ENCODE data around the gene BHMT2. TPM values are rescaled to one million over a fixed set of nuclear protein-coding genes. Genes with fewer than 3 reads are reported as not detected.

The BHMT2 gene
- total RNA-seq, 1 donor from 2014 or later: 0.76 TPM

DNA sequence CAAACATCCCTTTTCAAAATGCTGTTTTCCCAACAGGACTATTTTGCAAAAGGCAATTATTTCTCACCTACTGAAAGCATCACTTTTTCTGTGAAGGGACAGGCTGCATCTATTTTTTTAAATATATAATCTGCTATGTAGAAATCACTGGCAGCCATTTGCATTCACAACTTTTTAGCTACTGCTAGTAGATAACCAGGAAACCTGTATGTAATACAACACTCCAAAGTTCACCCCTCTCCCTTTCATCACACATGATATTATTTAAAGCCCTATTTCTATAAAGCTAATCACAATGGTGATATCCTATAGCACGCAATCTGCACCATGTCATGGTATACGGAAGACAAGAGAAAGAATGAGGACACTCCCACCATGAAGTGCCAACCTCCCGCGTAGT lies 9.9 kb upstream of the BHMT2 start:
- no peak for DNase-seq (ENCODE audit: extremely low read depth, low read depth, low spot score)

DNA sequence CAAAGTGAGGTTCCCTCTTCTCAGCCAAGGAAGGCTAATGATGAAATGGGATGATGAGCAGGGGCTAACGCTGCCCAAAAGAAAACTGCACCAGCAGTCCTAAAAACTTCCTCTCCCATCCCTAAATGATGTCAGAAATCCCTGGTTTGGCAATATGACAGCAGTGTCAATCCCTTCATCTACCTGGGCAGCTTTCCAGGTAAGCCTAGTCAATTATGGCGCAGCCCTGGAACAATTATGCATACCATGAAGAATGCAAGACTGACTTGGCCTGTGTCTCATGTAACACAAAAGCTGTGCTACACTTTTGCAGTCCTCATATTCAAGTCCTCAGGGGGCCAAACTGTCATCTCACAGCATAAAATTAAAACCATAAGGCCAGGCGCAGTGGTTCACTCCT lies 7.1 kb upstream of the BHMT2 start:
- DNase-seq (ENCODE audit: extremely low read depth, low read depth, low spot score): no peak

DNA sequence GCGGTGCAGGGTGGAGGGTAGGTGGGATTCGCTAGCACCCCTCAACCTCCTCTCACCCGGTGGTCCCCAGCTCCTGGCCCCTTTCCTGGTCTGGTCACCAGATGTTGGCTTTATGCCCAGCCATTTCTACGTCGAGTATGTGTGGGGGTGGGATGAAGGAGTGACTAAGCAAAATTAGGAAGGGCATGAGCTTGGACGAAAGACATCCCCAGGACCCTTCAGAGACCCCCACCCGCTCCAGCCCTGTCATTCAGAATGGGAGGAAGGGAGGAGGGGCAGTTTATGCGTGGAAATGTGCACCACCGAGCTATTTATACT lies 742 bp downstream of the BHMT2 start:
- no peak for DNase-seq (ENCODE audit: extremely low read depth, low read depth, low spot score)

DNA sequence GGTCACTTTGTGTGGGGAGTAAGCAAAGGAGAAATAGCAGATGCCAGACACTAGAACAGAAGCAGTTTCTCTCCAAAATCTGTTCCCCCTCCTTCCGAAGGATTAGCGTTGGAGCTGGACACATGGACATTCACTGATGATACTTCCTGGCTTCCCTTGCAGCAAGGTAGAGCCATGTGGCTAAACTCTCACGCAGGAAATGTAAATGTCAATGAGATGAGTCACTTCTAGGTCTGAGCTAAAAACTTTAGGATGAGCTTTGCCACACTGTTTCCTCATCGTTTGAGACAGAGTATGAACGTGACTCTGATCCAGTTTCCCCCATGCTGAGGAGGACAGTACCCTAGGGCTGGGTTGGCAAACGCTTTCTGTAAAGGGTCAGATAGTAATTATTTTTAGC lies 5.1 kb downstream of the BHMT2 start:
- no peak for DNase-seq (ENCODE audit: extremely low read depth, low read depth, low spot score)

DNA sequence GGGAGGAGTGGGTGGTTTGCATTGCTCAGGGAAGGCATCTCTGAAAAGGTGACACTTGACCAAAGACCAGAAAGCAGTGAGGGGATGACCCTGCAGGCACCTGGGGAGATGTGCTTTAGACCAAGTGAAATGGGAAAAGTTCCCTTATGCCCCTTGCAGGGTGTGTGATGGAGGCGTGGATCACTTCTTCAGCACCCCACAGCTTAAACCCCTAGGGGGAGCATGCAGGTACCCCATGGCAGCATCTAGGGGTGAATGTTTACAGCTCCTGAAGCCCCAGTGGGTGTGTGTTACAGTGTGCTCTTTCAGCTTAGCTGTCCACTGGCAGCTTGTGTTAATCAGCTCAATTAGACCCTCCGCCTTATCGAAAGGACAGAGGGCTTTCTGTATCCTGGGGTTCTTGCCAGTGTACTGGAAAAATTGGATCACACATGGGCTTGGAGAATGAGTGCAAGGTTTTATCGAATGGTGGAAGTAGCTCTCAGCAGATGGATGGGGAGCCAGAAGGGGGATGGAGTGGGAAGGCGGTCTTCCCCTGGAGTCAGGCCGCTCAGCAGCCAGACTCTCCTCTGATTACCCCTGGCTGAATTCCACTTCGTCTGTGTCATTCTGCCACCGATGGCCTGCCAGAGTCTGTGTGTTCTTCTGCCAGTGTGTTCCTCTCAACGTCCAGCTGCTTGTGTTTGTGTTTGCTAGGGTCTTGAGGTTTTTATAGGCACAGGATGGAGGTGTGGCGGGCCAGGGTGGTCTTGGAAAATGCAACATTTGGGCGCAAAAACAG lies 6.3 kb downstream of the BHMT2 start:
- DNase-seq (ENCODE audit: extremely low read depth, low read depth, low spot score): no peak

DNA sequence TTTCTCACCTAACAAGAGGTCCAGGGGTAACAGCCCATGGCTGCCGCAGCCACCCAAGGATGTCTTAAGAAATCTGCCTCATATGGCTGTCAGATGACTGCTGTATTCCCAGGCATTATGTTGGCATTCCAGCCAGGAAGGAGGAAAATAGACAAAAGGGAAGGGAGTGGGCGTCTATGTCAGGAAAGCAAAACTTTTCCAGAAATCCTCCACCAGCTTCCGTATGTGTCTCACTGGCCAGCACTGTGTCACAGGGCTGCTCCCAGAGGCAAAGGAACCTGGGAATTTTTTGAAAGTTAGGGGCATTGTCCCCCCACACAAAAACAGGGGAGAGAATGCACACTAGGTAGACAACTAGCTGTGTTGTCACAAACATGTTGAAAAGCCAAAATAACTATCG lies 7.3 kb downstream of the BHMT2 start:
- DNase-seq (ENCODE audit: extremely low read depth, low read depth, low spot score): no peak

DNA sequence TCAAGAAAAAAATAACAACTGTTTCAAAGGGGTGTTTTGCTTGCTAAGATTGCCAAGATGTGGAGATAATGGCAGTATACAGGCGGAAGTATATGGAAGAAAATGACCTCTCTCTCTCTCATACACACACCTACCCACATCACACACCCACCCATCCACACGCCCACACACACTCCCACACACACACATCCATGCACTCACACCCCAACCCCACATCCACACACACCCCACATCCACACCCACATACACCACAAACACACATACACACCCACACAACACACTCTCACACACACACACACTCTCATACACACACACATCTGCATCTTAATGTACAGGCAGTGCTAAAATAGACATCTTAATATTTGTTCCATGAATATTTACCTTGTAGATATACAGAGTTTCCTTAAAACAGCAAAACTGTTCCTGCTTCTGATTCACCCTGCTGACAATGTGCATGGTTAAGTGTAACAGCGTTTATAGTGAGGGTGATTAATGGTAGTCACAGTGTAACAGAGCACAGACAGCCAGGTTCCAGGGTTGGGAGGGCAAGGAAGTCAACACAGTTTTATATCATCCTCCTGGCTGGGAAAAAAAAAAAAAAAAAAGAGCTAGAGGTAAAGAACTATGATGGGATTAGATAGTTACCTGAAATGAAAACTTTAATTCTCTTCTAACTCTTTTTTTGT lies 8.3 kb downstream of the BHMT2 start:
- DNase-seq (ENCODE audit: extremely low read depth, low read depth, low spot score): no peak

DNA sequence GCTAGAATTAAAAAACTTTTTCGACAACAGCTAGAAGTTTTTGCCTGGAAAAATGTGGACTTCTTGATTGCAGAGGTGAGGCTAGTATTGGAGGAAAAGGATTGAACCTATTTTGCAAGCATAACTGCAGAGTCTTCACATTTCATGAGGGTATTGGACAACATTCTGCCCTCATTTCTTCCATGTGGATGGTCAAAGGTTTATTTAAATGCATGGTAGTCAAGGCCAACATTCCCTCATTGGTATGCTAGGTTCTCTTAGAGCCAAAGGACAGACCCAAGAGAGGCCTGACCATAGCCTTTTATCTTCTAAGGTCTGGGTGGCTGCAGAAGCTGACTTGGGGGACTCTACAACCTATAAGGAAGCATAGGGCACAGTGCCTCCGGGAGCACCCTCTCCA lies 11.2 kb downstream of the BHMT2 start:
- DNase-seq (ENCODE audit: extremely low read depth, low read depth, low spot score): no peak

DNA sequence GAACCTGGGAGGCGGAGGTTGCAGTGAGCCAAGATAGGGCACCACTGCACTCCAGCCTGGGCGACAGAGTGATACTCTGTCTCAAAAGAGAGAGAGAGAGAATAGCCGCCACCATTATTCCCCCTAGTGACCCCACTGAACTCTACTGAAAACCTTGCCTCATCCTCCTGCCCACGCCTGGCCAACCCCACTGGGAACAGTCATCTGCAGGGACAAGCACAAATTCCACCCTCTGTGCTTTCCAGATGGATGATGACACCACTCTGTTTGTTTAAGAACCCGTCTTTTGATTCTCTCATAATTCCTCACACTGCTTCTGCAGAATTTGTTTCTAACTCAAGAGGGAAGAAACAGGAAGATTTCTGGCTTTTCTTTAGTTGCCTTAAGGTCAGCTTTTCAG lies 12.2 kb downstream of the BHMT2 start:
- DNase-seq (ENCODE audit: extremely low read depth, low read depth, low spot score): no peak

DNA sequence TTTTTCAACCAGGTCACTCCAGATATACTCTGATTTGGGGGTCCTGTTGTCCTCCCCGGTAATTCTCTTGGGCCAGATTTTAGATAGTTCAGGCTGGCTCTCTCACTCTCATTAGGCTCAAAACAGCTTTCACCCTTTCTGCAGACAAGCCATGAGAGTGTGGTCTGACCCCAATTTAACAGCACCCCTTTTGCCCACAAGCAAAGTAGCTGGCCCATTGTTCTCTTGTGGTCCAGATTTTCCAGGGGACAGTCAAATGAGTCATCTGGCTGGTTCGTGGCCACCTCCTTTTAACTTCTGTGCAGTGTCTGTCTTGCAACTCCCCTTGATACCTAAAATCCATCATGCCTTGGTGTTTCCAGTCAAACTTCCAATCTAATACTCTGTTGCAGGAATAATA lies 16.5 kb downstream of the BHMT2 start:
- no peak for DNase-seq (ENCODE audit: extremely low read depth, low read depth, low spot score)

DNA sequence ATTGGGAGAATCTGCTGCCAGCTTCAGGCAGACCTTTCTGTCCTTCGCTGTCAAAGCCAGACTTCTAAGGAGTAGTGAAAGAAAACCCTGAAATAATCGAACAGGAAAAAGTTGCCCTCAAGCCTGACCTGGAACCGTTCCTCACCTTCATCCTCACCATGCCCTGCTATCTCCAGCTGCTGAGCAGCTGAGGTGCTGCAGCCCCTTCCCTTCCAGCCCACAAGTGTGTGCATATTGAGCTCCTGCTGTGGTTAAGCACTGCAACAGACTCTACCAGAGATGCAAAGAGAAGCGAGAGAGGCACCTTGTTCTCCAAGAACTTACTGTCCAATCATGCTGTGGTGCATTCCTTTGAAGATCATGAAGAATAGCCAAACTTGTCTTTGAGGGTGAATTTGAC lies 18.9 kb downstream of the BHMT2 start:
- no peak for DNase-seq (ENCODE audit: extremely low read depth, low read depth, low spot score)

DNA sequence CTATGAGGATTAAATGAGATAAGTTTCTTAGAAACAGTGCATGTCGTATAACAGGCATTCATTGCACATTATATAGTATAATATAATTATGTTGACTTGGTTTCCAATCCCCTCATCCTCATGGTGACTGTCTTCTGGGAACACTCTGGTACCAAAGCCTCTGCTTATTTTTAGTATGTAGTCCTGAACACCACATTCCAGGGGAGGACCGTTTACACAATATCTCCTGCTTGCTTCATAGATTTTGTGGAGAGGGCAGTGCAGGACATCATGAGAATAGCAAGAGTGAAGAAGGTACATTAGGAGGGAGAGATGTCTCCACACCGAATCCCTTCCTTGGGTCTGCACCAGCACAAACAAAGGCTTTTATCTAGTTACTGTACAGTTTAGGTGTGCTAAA lies 21.5 kb downstream of the BHMT2 start:
- DNase-seq (ENCODE audit: extremely low read depth, low read depth, low spot score): no peak

DNA sequence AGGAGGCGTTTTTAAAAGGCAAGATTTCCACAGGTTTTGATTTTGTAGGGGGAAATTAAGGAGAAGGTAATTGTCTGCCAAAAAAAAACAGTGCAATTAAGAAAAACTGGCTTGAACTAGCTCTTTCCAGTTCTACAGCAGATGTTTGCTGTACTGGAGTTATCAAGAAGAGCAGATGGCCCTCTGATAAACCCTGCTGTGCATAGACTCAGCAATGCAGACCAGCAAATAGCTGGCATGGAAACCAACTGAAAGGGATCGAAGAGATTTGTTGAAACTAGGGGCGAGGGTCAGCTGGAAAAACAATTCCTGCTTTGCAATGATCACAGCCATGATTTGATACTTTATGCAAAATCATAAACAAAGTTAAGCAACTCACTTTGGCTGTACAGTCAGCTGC lies 24.2 kb downstream of the BHMT2 start:
- no peak for DNase-seq (ENCODE audit: extremely low read depth, low read depth, low spot score)

DNA sequence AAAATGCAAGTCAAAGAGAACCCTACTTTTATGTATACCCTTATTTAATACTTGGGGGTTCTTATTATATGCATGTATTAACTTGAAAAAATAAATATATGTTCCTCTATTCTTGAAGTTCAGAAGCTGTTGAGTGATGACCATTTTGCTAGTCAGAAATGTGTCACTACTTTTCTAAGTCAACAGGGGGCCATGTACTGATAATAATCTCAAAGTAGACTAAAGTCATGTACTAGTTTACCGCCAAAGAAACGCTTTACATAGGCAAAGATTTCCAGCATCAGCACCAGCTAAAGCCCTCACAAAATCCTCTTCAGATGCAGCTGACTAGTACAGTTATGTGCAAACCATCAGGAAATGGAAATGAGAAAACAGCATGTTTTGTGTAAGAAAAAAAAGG lies 36.3 kb downstream of the BHMT2 start:
- DNase-seq (ENCODE audit: extremely low read depth, low read depth, low spot score): no peak

DNA sequence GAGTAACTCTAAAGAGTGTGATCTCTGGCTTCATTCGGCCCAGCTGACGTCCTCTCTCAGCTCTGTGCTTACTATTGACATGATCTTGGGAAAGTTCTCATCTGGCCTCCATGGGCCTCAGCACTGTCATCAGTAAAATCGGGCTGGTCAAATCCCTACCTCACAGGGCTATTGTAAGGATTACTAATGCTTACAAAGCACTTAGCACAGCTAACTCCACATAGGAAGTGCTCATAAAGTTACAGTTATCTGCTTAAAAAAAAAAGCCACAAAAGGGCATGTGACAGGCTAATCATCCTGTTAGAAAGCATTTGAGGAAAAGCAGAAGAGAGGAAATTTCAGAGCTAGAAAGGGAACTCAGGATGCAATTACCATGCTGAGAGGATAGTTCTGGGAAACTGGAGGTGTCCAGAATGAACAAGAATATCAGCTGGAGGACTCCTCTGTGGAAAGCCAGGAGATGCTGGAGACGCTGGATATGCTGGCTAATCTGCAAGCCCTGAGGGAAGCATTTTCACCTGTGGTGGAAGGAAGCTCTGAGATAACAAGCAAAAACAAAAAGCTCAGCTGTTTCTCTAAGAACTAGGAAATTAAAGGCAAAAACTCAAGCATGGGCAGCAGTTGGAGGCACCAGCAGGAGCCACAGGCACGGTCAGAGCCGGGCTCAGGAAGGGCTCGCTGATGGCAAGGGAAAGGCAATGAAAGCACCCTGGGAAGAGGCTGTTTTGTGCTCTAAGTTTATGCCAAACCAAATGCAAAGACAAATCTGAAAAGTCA lies 37.6 kb downstream of the BHMT2 start:
- no peak for DNase-seq (ENCODE audit: extremely low read depth, low read depth, low spot score)

DNA sequence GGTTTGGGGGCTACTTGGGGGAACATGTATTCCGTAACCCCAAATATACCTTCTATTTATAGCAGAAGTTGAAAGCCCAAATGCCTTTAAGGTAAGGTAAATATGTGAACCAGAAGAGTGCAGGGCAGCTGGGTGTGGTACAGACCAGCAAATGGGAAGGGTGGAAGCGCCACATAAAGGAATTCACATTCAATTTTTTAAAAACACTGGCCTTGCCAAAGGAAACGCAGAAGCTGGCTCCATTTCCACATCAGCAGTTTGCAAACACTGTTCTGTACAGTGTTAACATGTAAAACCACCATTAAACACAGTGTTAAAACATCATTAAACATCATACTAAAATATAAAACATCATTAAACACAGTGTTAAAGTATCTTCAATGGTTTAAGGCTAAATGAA lies 38.5 kb downstream of the BHMT2 start:
- DNase-seq (ENCODE audit: extremely low read depth, low read depth, low spot score): no peak

DNA sequence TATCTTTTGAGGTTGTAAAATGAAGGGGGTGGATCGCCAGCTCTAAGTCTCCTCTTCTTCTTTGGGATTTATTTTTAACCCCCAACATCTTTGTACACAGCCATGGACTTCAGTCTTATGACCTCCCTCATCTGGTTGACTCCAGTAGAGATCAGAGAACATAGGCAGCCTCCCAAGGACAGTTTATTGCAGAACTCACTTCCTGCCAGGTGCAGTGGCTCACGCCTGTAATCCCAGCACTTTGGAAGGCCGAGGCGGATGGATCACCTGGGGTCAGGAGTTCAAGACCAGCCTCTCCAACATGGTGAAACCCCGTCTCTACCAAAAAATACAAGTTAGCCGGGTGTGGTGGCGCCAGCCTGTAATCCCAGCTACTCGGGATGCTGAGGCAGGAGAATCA lies 39.2 kb downstream of the BHMT2 start:
- no peak for DNase-seq (ENCODE audit: extremely low read depth, low read depth, low spot score)

DNA sequence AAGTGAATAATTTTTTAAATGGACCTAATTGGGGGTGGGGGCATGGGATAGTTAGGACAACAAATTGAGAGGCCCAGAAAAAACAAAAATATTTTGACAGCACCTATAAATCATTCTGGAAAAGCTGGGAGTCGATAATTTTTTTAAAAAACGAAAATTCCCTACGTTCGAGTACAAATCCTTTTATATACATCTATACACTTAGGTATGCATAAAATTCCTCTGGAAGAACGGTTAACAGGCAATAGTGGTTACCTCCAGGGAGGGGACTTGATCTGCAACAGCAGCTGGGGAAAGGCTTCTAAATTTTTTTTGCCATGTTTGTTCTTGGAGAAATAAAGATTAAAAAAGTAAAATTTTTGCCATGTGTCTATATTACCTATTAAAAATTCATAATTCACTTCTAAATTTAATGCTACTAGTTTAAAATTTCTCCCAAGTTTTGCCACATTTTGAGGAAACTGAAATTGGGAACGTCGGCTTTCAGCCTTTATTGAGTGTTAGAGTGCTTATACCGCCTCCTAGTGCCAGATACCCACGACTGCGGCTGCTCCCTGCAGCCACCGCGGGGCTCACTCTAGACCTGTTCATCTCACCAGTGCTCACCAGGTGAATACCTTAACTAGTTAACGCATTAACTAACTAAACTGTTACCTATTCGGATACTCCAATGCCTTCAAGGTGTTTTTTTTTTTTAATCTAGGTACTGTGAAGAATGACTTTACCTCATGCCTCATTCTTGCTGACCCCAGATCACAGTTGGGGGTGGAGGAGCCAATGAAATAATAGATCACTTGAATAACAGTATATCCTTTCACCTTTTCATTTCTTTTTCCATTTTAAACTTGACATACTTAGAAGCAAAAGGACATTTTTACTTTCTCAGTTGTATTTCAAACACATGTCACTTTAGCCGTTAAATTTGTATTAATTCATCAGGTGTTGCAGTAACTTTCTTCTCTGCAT lies 40.2 kb downstream of the BHMT2 start:
- no peak for DNase-seq (ENCODE audit: extremely low read depth, low read depth, low spot score)

DNA sequence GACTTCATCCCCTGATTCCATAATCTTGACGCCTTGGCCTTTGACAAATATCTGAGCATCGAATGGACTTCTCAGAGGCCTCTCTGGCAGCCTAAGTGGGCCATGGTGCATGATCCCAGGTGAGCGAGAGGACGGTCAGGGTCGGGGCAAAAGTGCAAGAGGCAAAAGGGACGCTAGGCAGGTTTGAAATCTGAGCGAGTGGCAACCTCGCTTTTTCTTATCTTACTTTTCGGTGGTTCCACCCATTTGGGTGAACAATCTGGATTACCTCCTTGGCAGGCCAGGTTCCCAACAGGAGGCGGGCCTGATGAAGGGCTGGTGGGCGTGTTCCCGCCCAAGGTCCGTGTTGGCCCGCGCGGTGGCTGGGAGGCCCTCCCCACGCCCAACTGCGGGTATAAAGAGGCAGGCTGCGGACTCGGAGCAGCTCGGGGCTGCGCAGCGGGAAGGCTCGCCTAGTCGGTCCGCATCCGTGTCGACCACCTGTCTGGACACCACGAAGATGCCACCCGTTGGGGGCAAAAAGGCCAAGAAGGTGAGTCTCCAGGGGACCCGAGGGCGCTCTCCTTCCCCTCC lies 41.9 kb downstream of the BHMT2 start, which contains the start of gene BHMT:
BHMT (plus strand) TSS at position 423 of the 573 bp plus-strand sequence; CDS start at position 500, 77 bp downstream.
- no peak for DNase-seq (ENCODE audit: extremely low read depth, low read depth, low spot score)

DNA sequence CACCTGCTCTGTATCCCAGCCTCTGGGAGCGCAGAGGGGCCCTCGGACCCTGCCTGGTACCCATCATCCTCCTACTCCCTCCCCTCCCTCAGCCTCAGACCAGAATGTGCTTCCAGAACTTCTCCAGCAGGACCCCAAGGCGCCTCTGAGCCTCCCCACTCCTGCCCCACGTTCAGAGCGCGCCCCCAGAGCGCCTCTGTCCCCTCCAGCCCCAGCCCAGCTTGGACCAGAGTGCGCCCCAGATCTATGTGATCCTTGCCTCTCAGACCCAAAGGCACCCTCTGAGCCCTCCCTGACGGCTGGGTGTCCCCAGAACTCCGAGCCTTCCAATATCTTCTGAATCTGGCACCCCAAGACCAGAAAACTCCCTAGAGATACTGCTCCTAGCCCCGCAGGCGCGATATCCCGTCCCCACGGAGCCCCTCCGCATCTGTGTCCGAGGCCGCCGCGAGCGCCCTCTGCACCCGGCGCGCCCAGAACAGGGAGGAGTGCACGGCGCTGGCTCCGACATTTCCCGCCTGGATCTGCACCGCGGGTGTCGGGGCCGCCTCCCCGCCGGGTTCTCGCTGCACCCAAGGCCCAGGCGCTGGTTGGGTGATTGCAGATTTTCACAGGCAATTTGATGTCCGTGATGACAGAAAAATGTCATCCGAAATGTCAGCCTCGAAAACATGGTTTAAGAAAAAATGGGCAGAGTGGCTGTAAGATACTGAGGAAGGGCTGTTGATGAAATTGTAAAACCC lies 42.6 kb downstream of the BHMT2 start:
- no peak for DNase-seq (ENCODE audit: extremely low read depth, low read depth, low spot score)

Data from glomerular endothelial cell (primary cell).